OCI-LY3 (cell line): Measurements from ENCODE around the gene GGA2.

Experiments used
- H2AFZ ChIP-seq: fragments of 200-600, 300-600 bp; shearing (Covaris generic); 2 replicates; pipeline ENCODE4 v1.6.0; 2014; ENCODE audit warnings: antibody characterized with exemption, low read depth, low read length
- H3K27ac ChIP-seq: fragments of 200-600, 300-600 bp; sonication (generic); 2 replicates; pipeline ENCODE4 v1.5.1; 2014; ENCODE audit warnings: mild to moderate bottlenecking, low read length, moderate library complexity, mixed read lengths
- H3K27me3 ChIP-seq: fragments of 200-600, 300-600 bp; sonication (generic); 2 replicates; pipeline ENCODE4 v1.6.1; 2014; ENCODE audit warnings: low read depth, low read length, mixed read lengths
- H3K36me3 ChIP-seq: fragments of 200-600, 300-600 bp; sonication (generic); replicated peaks from 2 replicates; pipeline ENCODE3; 2014; ENCODE audit warnings: low read depth, low read length, mixed read lengths
- H3K4me1 ChIP-seq: fragments of 300-600, 200-600 bp; sonication (generic); 2 replicates; pipeline ENCODE4 v1.6.1; 2014; ENCODE audit warnings: low read length, mixed read lengths
- H3K4me2 ChIP-seq: fragments of 200-600, 300-600 bp; sonication (generic); 2 replicates; pipeline ENCODE4 v1.6.1; 2014; ENCODE audit warnings: low read length, mixed read lengths
- H3K4me3 ChIP-seq: fragments of 300-600, 200-600 bp; sonication (generic); 2 replicates; pipeline ENCODE4 v1.5.1; 2014; ENCODE audit warnings: antibody characterized with exemption, mild to moderate bottlenecking, low read length, moderate library complexity
- H3K79me2 ChIP-seq: fragments of 300-600, 200-600 bp; shearing (Covaris generic); 2 replicates; pipeline ENCODE4 v1.6.1; 2014; ENCODE audit warnings: mild to moderate bottlenecking, low read length, mixed read lengths
- H3K9ac ChIP-seq: fragments of 300-600, 200-600 bp; shearing (Covaris generic); 2 replicates; pipeline ENCODE4 v1.6.0; 2014; ENCODE audit warnings: mild to moderate bottlenecking, low read length, moderate library complexity
- H3K9me3 ChIP-seq: fragments of 200-600, 300-600 bp; shearing (Covaris generic); 2 replicates; pipeline ENCODE4 v1.6.1; 2014; ENCODE audit warnings: low read length, mixed read lengths; ENCODE audit not compliant: insufficient read depth
- H4K20me1 ChIP-seq: fragments of 200-600, 300-600 bp; sonication (generic); 2 replicates; pipeline ENCODE4 v1.6.1; 2016; ENCODE audit warnings: low read length, mixed read lengths; ENCODE audit not compliant: insufficient read depth
- EZH2phosphoT487 ChIP-seq: fragments of 200-600 bp; shearing (Covaris generic); IDR thresholded peaks from 2 replicates; pipeline ENCODE4 v1.6.1; 2018; ENCODE audit warnings: antibody characterized with exemption, mixed run types, low read depth
- TF ChIP-seq, protein P1 (sequence below): fragments of 200-600, 300-600 bp; sonication (generic); IDR thresholded peaks from 2 replicates; pipeline ENCODE4 v1.5.1; 2014; ENCODE audit warnings: antibody characterized with exemption, low read length, low read depth

The GGA2 gene

DNA sequence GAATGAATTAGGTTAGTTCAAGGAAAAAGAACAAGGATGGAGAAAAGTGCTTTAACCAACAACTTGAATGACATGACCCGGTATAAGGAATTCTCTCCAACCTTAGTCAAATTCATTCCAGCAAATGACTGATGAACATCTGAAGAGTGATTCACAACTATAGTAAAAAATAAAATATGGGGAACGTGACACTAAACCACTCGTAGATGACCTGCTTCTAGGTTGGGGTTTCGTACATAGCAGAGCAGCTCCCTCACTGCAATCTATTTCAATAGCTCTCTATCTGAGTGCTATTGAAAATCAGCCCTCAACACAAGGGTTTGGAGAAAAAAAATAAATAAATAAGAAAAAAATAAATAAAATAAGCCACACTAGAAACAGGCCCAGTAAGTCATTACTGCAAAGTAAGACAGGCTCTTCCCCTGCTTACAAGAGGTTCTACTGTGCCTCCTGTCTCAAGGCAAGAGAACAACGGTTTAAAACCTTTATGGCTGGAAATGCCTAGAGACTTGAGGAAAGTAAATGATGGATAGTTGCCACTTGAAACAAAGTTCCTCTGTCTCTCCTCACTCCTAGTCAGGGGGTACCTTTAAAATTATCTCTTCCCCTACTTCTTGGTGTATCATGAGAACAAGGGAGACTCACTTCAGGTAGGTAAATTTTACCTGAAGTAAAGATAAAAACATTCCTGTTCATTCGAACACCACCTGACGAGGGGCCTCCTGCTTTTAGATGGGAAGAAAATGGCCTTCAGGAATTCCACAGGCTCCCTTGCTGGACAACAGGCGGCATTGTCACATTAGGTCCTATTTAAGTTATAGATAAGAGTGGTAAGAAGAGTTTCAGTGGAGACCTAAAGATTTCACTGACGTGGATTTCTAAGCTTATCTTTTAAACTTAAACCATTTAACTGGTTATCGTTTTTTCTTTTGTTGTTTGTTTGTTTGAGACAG is 77.8 kb downstream of the GGA2 start:
- Histone ChIP-seq H3K36me3 (peaks cover 14% of the 10 kb centered on the region), H3K4me1 (no peaks in the 10 kb centered on the region), H3K4me2 (no peak overlapping the region), H2AFZ (no peak overlapping the region), H4K20me1 (no peaks in the 10 kb centered on the region), H3K27me3 (no peaks in the 10 kb centered on the region), H3K27ac (no peak overlapping the region), H3K79me2 (no peaks in the 10 kb centered on the region), H3K9me3 (no peaks in the 10 kb centered on the region), H3K9ac (no peak overlapping the region), H3K4me3 (no peak overlapping the region)
- TF ChIP-seq, protein P1, sequence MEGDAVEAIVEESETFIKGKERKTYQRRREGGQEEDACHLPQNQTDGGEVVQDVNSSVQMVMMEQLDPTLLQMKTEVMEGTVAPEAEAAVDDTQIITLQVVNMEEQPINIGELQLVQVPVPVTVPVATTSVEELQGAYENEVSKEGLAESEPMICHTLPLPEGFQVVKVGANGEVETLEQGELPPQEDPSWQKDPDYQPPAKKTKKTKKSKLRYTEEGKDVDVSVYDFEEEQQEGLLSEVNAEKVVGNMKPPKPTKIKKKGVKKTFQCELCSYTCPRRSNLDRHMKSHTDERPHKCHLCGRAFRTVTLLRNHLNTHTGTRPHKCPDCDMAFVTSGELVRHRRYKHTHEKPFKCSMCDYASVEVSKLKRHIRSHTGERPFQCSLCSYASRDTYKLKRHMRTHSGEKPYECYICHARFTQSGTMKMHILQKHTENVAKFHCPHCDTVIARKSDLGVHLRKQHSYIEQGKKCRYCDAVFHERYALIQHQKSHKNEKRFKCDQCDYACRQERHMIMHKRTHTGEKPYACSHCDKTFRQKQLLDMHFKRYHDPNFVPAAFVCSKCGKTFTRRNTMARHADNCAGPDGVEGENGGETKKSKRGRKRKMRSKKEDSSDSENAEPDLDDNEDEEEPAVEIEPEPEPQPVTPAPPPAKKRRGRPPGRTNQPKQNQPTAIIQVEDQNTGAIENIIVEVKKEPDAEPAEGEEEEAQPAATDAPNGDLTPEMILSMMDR: no peak
- no peak for TF ChIP-seq EZH2phosphoT487

DNA sequence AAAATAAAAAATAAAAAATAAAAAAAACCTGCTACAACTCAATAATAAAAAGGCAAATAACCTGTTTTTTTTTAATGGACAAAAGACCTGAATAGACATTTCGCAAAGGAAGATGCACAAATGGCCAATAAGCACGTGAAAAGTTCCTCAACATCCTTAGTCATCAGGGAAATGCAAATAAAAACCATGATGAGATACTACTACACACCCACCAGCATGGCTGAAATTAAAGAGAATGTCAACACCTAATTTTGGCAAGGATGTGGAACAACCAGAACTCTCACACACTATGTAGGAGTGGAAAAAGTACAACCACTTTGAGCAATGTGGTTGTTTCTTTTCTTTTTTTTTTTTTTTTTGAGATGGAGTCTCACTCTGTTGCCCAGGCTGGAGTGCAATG is 81.9 kb downstream of the GGA2 start:
- Histone ChIP-seq H3K9me3 (no peaks in the 10 kb centered on the region), H3K27me3 (no peaks in the 10 kb centered on the region), H3K4me2 (no peak overlapping the region)

DNA sequence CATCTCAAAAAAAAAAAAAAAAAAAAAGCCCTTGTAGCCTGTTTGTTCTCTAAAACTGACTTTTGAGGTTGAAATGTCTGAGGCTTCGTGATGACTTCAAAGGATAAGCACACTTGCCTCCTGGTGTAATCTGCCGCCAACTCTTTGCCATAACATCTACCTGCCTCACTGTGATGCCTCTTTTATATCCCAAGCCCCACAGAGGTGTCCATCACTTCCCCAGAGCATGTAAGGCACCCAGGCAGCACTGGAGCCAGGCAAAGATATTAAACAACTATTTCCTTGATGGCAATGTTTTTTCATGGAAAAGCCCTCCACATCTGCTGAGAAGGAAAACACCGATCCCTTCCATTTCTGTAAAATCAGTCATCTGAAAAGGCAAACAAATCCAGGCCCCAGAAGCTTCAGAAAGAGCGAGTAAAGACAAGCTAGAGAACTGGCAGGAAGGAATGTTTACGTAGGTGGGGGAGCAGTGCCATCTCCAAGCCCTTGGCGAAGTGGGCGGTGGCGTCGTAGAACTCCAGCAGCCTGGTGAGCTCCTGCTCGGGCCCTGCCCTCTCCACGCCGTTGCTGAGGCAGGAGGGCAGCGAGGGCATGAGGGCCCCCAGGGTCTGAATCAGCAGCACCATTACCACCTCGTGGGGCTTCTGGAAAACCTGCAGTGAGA is 85.9 kb downstream of the GGA2 start:
- Histone ChIP-seq H3K27ac (no peak overlapping the region), H4K20me1 (no peaks in the 10 kb centered on the region), H3K4me3 (no peak overlapping the region), H3K79me2 (no peaks in the 10 kb centered on the region), H3K9ac (no peak overlapping the region), H3K36me3 (peaks cover 4% of the 10 kb centered on the region), H3K27me3 (no peaks in the 10 kb centered on the region), H3K4me1 (no peaks in the 10 kb centered on the region), H3K4me2 (no peak overlapping the region), H3K9me3 (no peaks in the 10 kb centered on the region), H2AFZ (no peak overlapping the region)
- TF ChIP-seq, protein P1: no peak
- no peak for TF ChIP-seq EZH2phosphoT487

More for the DNA sequence above, 81.9 kb downstream of the GGA2 start:
- TF ChIP-seq, protein P1: no peak
- TF ChIP-seq EZH2phosphoT487: no peak
- H3K4me3 ChIP-seq: no peak overlapping the region
- H4K20me1 ChIP-seq: no peaks in the 10 kb centered on the region
- no peak overlapping the region for H2AFZ ChIP-seq
- H3K36me3 ChIP-seq: peaks cover 12% of the 10 kb centered on the region
- H3K4me1 ChIP-seq: no peaks in the 10 kb centered on the region
- H3K9ac ChIP-seq: no peak overlapping the region
- no peak overlapping the region for H3K27ac ChIP-seq
- no peaks in the 10 kb centered on the region for H3K79me2 ChIP-seq

DNA sequence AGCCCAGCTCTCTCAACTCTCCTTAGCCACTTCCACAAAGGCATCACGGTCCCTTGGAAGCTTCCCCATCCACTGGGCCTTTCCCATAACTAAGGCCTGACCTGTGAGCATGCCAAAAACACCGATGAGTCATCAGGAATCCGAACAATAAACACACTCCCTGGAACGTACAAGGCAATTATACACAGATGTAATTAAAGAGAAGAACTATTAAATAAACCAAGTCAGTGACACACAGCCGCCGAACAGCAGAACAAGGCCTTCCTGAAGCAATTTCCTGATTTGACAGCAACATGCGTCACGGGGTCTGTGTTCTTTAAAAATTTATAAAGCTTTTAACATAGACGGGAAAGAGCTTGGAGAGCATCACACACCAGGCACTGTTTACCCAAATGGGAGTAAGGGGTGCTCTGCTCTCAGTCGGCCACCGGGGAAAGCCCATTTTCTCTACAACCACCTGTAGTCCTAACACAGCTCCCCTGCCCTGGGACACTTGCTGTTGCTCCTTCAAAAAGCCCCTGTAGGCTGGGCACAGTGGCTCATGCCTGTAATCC is 86.7 kb downstream of the GGA2 start:
- no peaks in the 10 kb centered on the region for H4K20me1 ChIP-seq
- no peak overlapping the region for H3K4me3 ChIP-seq
- no peaks in the 10 kb centered on the region for H3K4me1 ChIP-seq
- H3K4me2 ChIP-seq: no peak overlapping the region
- no peak overlapping the region for H3K9ac ChIP-seq
- H3K79me2 ChIP-seq: no peaks in the 10 kb centered on the region
- no peaks in the 10 kb centered on the region for H3K27me3 ChIP-seq
- H3K27ac ChIP-seq: no peak overlapping the region
- H2AFZ ChIP-seq: no peak overlapping the region
- TF ChIP-seq, protein P1: no peak
- TF ChIP-seq EZH2phosphoT487: no peak
- H3K9me3 ChIP-seq: no peaks in the 10 kb centered on the region
- peaks cover 4% of the 10 kb centered on the region for H3K36me3 ChIP-seq
